GM10847 (cell line): Measurements from ENCODE around the gene PTPN12.

Source experiments
- POLR2A ChIP-seq: IDR thresholded peaks from 2 replicates; pipeline ENCODE4 v1.6.1; 2011; ENCODE audit not compliant: insufficient read length; ENCODE audit errors: extremely low read depth

Gene PTPN12

GRCh38 chr7:77537136-77537777 lies at the start of gene PTPN12:
Gene PTPN12, plus strand, starts transcription at chr7:77537295. Its CDS starts 252 bp downstream, at chr7:77537547.
- TF ChIP-seq POLR2A: no peak

GRCh38 chr7:77488986-77489385 lies 48.1 kb upstream of the PTPN12 start:
- TF ChIP-seq POLR2A: no peak

GRCh38 chr7:77497079-77497478 lies 40.0 kb upstream of the PTPN12 start:
- TF ChIP-seq POLR2A: no peak

DNA sequence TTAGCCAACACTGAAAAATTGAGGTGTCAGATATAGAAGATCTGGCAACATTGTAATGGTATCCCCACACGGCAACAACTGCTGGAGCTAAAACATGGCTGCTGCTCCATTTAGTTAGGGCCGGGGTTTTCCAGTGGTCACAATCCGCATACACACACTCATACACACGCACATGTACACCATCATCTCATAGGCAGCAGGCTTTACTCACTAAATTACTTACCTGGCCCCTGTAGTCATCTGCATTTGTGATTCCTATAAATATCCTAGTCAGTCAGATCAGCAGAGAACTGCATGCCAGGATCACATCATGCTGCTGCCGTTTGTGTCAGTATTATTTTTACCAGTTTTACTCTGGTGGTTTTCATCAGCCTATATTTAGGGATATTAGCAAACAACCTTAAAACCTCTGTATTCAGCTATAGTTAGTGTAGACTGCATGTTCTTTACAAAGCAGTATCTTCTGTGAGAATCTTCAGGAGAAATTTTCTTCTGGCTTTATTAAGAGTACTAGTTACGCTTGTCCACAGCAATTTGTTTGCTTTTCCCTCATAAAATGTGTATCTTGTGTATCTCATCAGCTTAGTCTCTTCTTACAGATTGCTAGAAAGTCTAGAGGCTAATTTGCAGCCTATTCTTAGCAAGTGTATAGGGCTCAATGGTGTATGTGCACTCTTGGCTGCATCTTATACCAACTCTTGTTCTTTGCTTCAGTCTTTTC lies 38.3 kb upstream of the PTPN12 start:
- TF ChIP-seq POLR2A: no peak

DNA sequence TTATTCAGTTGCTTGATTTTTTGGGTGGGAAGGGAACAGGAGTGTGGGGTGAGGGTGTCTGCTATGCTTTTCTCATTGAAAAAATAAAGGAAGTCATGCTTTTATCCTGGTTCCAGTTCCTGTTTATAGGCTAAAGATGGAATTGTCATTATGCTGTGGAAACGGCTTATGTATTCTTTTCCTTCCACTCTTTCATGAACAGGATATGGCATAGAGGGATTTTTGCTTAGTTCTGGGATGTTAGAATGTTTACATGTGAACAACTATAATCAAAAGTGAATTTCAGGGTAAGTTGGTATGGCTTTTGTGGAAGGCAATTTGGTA lies 35.9 kb upstream of the PTPN12 start:
- TF ChIP-seq POLR2A: no peak

GRCh38 chr7:77504951-77505350 lies 32.1 kb upstream of the PTPN12 start:
- TF ChIP-seq POLR2A: no peak

DNA sequence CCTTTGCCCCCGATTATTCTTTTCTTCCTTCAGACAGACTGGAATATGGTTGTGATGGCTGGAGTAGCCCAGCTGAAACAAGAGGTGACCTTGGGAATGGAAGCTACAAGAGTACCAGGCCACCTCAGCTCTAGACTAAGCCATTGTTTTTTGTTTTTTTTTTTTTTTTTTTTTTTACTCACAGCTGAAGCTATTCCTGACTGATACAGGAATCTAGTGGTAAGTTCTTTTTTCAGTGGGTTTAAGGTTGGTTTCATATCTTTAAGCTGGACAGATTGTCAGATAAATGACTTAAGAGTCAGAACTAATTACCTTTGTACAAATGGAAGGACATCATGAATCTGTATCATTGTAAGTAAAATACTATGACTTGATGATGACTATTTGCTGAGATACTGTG lies 30.2 kb upstream of the PTPN12 start:
- TF ChIP-seq POLR2A: no peak

DNA sequence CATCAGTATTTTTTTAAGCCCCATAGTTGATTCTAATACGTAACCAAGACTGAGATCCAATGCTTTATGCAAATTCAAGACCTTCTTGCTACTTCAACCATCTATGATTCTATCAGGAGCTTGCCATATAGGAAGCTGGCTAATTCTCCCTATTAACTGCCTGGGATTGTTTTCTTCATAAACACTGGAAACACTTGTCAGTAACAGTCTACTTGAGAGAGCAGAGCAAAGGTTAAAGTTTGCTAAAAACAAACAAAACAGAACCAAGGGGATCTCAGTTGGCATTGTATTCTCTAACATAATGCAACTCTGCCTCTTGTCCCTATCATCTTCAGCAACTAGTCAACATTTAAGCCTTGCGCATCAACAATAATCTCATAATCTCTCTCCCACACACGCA lies 21.0 kb upstream of the PTPN12 start:
- TF ChIP-seq POLR2A: no peak

GRCh38 chr7:77520261-77520660 lies 16.8 kb upstream of the PTPN12 start:
- no peak for TF ChIP-seq POLR2A

- no peak for TF ChIP-seq POLR2A
Measured at GRCh38 chr7:77524731-77525130, 12.4 kb upstream of the PTPN12 start.

- no peak for TF ChIP-seq POLR2A
Measured at GRCh38 chr7:77525231-77525630, 11.9 kb upstream of the PTPN12 start.

- no peak for TF ChIP-seq POLR2A
Measured at GRCh38 chr7:77528368-77528767, 8.7 kb upstream of the PTPN12 start.

- no peak for TF ChIP-seq POLR2A
Measured at GRCh38 chr7:77529279-77529678, 7.8 kb upstream of the PTPN12 start.

GRCh38 chr7:77531038-77531437 lies 6.1 kb upstream of the PTPN12 start:
- TF ChIP-seq POLR2A: no peak

DNA sequence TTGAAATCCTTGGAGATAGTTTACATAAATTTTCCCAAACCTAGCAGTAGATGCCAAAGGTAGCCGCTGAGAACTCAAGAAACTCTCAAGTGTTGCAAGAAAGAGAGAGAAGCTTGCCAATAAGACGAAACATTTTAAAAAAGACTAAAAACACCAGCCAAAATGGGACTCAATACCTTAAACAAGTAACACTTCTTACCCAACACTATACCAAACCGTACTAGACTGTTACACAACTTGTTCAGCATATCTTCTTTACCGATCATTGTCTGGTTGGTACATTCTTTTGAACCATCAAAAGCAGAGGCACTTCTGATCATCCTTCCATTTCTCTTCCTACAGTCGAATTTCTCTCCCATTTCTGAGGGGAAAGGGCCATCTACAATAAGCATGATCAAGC lies 4.8 kb upstream of the PTPN12 start:
- no peak for TF ChIP-seq POLR2A

GRCh38 chr7:77536017-77536412 lies 1.1 kb upstream of the PTPN12 start:
- no peak for TF ChIP-seq POLR2A
